Thyroid gland (tissue), 4 donors: ENCODE data around the gene ARHGEF28.

Experiments
- POLR2A ChIP-seq, 2 donors: fragments of 450-650 bp; IDR thresholded peaks; one replicate each; pipeline ENCODE4 v1.6.1; 2017; ENCODE audit warnings: antibody characterized with exemption in 2 of 2, mild to moderate bottlenecking in 2 of 2, moderate library complexity in 1 of 2
- TF ChIP-seq, protein P1 (sequence below), 6 experiments: fragments of 200-600 bp in 3 of 6; fragments of 450-650 bp in 3 of 6; sonication (generic) in 3 of 6; IDR thresholded peaks; one replicate each; pipeline ENCODE4 v1.5.1; 2016 to 2019; ENCODE audit warnings: antibody characterized with exemption in 6 of 6, mild to moderate bottlenecking in 2 of 6, inconsistent platforms in 1 of 6, moderate library complexity in 1 of 6

DNA sequence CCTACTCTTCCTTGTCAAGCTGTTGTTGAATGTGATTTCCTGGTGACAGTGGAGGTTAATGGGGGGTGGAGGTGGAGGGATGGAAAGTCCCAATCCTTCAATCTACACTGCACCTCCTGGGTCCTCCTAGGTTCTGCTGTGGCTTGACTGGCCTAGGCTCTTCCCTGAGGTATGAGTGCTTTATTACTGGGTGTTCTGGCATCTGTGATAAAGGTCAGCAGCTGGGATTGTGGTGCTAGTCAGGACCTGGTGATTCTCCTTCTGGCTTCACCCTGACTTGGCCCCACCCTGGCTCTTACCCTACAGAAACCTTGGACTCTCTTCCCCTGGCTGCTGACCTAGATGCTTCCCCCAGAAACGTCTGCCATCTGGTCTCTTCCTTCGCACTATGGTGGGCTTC lies 194.3 kb downstream of the ARHGEF28 start:
- TF ChIP-seq, protein P1, sequence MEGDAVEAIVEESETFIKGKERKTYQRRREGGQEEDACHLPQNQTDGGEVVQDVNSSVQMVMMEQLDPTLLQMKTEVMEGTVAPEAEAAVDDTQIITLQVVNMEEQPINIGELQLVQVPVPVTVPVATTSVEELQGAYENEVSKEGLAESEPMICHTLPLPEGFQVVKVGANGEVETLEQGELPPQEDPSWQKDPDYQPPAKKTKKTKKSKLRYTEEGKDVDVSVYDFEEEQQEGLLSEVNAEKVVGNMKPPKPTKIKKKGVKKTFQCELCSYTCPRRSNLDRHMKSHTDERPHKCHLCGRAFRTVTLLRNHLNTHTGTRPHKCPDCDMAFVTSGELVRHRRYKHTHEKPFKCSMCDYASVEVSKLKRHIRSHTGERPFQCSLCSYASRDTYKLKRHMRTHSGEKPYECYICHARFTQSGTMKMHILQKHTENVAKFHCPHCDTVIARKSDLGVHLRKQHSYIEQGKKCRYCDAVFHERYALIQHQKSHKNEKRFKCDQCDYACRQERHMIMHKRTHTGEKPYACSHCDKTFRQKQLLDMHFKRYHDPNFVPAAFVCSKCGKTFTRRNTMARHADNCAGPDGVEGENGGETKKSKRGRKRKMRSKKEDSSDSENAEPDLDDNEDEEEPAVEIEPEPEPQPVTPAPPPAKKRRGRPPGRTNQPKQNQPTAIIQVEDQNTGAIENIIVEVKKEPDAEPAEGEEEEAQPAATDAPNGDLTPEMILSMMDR (IDR thresholded peaks at IDR 0.05) = no peak
- no peak for TF ChIP-seq POLR2A (IDR thresholded peaks at IDR 0.05)
